Endometrial microvascular endothelial cells (primary cell): ENCODE results near the gene PAX6. TPM values are rescaled to one million over a fixed set of nuclear protein-coding genes. Genes with fewer than 3 reads are reported as not detected.

Source experiments
- in situ Hi-C: cut with HindIII; loops from 2 replicates; pipeline ENCODE4 v1.10.0; 2017; ENCODE audit warnings: low sequenced_read_pairs, low pct_unique_long_range_greater_than_20kb; ENCODE audit errors: inconsistent ontology term
- total RNA-seq: library from RNA; depleted of rRNA; stranded (reverse); fragments of >200 nt; gene quantifications from one replicate; pipeline ENCODE4 v1.2.3, GENCODE V29; 2015; ENCODE audit errors: inconsistent ontology term

The PAX6 gene
- total RNA-seq, 1 donor from 2014 or later: not detected

DNA sequence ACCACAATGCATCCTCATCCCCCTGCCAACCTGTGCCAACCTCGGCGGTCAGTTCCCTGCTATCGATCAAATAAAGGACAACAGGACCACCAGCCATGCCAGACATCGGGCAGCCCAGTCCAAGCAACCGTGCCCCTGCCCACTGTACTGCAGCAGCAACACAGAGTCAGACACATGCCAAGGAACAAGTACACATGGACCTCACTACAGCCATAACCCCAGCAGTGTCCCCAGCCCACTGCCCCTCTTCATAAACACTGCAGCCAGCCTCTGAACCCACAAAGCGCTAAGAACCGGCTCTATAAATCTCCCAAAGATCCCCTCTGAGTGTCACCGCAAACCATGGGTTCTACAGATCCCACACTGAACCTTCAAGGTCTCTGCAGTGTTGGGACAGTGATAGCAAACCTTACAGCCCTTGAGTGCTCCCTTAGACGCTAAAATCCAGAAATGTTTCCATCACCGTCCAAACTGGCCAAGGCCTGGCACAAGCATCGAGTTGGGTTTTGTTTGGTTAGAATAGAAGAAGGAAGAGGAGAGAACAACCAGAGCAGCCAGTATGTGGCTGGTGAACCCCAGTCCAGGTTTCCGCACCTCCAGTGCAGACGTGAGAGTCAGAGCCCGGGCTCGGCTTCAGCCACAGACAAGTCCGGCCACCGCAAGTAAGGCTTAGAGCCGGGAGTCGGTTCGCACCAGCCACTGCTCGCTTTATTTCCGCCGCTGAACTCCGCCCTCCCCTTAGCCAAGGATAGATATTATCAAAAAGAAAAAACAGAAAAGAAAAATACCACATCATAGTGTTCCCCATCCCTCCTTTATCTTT, 7.9 kb downstream of the PAX6 start:
- in situ Hi-C loops: loop anchor here (25.0 kb wide), 1 partner anchor 291 kb away; the partner anchor contains the start of genes ELP4 and IMMP1L

GRCh38 chr11:31802609-31802989, 8.5 kb downstream of the PAX6 start:
- in situ Hi-C loops: loop anchor here (25.0 kb wide), 1 partner anchor 290 kb away; the partner anchor contains the start of genes ELP4 and IMMP1L

DNA sequence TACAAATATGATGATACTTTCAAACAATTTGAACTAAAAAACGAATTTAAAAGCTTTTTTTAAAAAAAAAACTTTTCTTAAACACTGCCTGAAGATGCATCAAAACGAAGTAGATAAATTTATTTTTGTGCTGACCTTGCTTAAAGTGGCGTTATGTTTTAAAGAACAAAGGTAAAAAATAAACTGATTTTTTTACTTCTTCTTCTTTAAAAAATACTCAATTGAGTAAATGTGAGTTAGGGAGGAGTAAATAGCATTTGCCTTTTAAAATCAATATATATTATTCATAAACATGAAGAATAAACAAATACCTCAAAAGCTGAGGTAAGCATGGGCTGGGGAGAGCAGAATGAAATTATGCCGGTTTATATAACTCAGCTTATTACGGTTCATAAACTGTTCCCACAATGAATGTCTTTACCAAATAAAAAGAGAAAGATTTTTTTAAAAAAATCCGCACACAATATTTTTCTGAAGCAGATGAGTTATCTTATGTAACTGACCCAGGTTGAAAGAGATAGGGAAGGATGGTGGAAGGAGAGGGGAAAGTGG, 9.0 kb downstream of the PAX6 start:
- in situ Hi-C loops: loop anchor here (25.0 kb wide), 1 partner anchor 290 kb away; the partner anchor contains the start of genes ELP4 and IMMP1L

- in situ Hi-C loops: loop anchor here (25.0 kb wide), 1 partner anchor 289 kb away; the partner anchor contains the start of genes ELP4 and IMMP1L
Observed at GRCh38 chr11:31801298-31801702, 9.8 kb downstream of the PAX6 start.

DNA sequence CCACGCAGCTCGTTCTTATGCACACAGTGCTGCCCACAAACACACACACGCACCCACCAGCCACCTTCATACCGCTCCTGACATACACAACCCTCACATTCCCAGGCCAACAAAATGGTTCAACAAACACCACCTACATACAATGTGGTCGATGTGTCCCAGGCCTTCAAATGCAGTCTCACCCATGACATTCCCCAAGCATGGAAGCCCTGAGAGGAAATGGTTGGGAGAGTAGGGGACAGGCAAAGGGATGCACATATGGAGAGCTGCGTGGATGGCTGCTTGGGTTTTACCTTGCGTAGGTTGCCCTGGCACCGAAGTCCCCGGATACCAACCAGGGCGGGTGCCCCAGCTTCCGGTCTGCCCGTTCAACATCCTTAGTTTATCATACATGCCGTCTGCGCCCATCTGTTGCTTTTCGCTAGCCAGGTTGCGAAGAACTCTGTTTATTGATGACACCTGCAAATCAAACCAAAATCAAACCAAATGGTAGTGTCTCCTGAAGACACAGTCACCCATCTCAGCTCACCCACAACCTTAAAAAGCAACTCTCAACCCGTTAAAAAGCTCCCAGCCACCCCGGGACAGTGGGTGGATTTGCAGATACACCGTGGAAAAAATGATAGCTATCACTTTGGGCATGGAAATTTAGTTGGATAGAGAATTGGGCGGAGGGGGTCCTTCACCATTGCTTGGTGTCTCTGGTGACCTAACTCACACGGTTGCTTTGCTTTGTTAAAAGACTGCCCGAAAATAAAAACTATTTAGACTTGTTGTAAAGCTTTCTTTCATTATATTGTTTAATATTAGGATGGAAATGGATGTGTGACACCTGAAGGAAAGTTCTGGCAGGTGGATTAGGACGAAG, 10.5 kb downstream of the PAX6 start:
- in situ Hi-C loops: loop anchor here (25.0 kb wide), 1 partner anchor 288 kb away; the partner anchor contains the start of genes ELP4 and IMMP1L

DNA sequence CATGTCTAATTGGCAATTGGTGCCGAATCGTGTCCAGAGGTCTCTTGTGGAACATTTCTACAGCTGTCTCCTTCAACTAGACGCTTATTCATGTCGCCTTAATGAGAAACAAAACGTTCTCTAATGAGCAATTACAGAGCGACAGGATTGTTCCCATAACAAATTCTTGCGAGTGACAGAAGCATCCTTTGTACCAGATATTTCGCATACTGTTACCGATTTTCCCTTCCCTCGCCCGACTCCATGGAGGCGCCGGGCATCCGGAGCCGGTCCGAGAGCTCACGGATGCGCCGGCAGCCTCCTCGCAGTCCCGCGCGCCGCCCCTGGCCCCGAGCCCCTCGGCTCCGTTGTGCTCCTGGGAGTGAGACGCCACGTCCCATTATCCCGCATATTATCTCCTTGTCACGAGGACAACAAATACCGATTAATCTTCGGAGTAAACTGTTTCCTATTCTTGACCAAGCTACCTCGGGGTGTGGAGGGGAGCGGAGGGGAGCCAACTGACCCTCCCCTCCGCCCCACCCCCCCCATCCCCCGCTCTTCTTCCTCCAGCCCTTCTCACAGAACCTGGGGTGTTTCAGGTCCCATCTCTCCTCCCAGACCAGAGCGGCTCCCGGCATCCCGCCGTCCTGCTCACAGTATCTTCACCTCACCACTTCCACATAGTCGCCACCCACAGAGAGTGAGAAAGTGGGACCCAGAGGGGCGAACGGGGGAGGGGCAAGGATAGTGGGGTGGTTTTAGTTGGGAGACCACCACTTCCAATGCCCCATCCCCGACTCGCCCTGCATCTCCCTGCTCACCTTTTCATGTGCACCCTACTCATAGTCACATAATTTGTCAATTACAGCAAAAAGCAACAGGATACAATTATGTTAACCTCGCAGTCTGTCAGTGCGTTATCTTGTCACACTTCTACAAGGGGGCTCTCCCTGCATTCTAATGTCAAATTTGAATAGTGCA, 11.4 kb downstream of the PAX6 start:
- in situ Hi-C loops: loop anchor here (25.0 kb wide), 1 partner anchor 287 kb away; the partner anchor contains the start of genes ELP4 and IMMP1L

DNA sequence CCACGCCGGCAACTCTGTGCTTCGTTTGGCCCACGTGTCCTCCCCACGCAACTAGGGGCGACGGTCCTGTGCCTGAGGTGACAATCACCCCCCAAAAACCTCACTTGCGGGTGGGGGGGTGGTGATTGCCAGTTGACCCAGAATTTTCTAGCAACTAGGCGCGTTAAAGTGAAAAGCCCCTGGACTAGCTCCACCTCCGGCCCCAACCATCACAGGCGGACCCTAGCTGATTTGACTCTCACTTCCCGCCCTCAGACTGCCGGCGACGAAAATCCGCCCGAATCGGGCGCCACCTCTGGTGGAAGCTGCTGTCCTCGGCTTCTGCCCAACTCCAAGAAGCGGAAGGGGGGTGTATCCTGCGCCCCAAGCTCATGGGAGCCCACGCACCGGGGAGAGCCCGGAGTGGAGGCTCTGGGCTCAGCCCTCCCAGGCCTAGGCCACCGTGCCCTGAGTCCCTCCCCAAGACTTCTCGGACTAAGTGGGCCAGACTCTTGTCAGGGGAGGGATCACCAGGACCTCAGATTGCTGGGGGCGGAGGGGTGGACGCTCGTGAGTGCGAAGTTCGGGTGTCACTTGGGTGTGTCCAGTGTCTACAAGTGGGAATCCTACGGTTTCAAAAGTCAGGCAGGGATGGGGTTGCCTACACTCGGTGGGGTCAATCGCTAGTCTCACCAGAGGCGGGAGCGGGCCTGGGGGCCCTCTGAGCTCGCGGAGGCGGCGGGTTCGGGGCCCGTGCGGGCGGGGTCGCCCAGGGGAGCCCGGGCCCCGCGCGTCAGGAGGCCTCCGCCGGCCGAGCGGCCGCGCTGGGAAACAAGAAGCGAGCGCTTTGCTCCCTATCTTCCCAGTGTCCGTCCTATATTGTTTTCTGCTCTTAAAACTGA, 12.3 kb downstream of the PAX6 start:
- in situ Hi-C loops: no loop called here

GRCh38 chr11:31798057-31798553, 13.0 kb downstream of the PAX6 start:
- in situ Hi-C loops: no loop called here

DNA sequence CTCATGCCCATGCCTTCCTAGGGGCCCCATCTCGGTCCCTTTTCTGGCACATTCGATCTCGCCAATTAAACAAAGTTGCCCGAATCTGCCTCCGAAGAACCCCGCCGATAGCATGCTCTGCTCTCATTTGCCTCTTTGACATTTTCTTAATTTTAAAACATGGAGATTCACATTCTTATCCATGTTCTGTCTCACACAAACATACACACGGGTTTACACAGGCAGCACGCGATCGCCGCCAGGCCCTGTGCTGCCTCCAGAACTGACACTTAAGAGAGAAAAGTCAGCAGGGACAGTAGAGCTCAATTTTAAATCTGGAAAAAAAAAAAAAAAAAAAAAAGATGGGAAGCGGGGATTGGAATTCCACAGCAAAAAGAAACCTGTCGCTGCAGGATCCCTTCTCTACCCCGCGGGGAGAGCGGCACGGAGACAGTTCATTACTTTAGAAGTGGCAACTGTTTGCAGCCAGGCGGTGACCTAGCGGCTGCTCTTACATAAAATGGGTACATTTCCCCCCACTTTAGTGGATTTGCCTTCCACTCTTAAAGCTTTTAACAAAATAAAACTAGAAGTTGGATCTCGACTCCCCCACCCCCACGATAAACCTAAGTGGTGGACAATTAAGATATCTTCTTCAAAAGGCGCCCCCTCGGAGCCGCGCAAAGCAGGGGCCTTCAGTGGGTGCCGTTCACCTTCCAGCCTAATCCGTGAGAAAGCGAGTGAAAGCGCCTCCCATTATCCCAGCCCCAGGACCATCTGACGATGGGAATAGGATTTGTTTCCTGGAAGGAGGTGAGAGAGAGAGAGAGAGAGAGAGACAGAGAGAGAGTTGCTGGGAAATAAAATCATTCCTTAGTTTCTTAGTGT, 13.7 kb downstream of the PAX6 start:
- in situ Hi-C loops: no loop called here

DNA sequence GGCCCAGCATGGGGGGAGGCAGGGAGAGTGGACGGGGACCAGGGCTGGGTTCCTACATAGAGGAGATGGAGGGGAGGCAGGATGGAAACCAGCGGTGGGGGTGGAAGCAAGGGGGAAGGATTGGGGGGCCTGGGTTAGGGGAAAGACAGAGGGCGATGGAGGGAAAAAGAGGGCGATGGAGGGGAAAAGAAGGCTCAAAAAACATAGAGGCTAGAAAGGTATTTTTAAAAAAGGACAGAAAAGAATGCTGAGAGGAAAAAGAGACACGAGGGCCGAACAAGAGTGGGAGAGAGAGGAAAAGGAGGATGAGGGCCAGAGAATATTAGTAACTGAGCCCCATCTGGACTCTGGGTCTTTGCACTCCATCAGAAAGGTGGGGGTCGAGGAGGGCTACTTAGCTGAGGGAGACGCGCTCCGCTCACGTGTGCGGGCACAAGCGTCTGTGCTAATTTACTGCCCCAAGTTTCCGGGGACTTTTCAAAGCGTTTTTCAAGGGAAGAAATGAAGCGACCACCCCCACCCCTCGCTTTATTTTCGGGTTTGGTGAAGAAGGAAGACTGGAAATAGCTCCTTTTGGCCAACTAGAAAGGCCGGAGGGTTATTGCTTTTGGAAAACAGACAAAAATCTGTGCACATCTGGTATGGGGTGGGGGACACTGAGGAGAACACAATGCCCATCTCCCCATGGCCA, 14.5 kb downstream of the PAX6 start:
- in situ Hi-C loops: no loop called here

- in situ Hi-C loops: no loop called here
Observed at GRCh38 chr11:31795706-31796498, 15.2 kb downstream of the PAX6 start.

GRCh38 chr11:31794548-31794947, 16.6 kb downstream of the PAX6 start:
- in situ Hi-C loops: no loop called here

DNA sequence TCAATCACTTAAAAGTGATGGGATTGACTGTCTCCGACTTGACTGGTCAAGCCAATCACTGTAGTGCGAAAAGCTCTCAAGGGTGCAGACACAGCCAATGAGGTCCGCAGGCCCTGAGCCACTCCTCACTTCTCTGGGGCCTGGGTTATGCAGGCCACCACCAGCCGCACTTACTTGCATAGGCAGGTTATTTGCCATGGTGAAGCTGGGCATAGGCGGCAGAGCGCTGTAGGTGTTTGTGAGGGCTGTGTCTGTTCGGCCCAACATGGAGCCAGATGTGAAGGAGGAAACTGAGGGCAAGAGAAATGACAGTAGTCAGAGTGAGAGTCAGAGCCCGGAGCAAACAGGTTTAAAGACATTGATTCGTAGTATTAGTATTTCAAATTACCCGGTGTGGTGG, 17.9 kb downstream of the PAX6 start:
- in situ Hi-C loops: no loop called here

DNA sequence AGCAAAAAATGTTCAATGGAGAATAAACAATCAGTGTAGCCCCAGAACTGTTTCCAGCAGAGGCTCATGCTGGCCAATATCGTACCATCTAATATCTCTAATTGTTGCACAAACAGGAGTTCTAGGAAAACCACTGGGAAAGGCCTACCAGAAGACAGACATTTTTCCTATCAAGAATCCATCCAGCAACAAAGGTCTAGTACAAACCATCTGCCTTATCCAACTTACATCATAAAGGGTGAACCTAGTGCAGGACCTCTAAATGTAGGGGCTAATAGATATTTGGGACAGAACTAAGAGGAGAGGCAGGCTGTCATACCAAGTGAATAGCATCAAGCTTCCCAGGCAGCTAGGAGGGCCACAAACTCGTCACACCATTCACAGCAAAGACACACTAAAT, 18.7 kb downstream of the PAX6 start:
- in situ Hi-C loops: no loop called here

GRCh38 chr11:31792036-31792435, 19.1 kb downstream of the PAX6 start:
- in situ Hi-C loops: no loop called here
